ENCODE data around the gene LONRF3.

DNA sequence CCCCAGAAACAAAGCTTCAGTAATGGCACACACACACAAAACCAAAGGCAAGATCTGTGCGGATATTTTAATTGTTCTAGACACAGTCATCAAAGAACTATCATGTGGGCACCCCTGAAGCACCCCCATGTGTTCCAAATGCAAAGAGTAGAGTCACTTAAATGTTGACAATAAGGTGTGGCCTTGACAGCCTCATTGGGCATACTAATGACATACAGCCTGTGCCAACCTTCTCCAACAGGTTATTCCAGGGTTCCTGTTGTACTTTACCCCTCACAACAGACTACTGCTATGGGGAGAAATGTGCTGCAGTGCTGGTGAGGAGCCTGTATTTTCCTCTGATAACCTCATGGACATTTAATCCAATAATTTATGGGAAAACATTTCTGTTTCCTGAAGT is 68.6 kb downstream of the LONRF3 start:
- TF ChIP-seq CTCF (IDR thresholded peaks at IDR 0.05) (no peak), POLR2A (IDR thresholded peaks at IDR 0.05) (no peak), EP300 (IDR thresholded peaks at IDR 0.05) (no peak)
